HG03045 (cell line): Measurements from ENCODE around the gene GAK.

Experiments used
- ATAC-seq: cut with Tn5 transposase; IDR thresholded peaks from one replicate; pipeline ENCODE4 v1.9.1; 2021; ENCODE audit warnings: mild to moderate bottlenecking, moderate library complexity; ENCODE audit not compliant: unreplicated experiment

The GAK gene

GRCh38 chr4:964346-965025, 32.4 kb upstream of the GAK start:
- no peak for ATAC-seq

GRCh38 chr4:963276-964225, 31.4 kb upstream of the GAK start:
- ATAC-seq = no peak

GRCh38 chr4:962231-963208, 30.4 kb upstream of the GAK start:
- no peak for ATAC-seq

- no peak for ATAC-seq
These were observed 29.5 kb upstream of the GAK start for GRCh38 chr4:961351-962230.

- ATAC-seq = no peak
These were observed 28.7 kb upstream of the GAK start for GRCh38 chr4:960636-961350.

GRCh38 chr4:960140-960635, 28.1 kb upstream of the GAK start:
- no peak for ATAC-seq

GRCh38 chr4:959338-960139, 27.4 kb upstream of the GAK start:
- ATAC-seq = no peak

- ATAC-seq = no peak
These were observed 26.7 kb upstream of the GAK start for GRCh38 chr4:958696-959337.

GRCh38 chr4:958314-958665, 26.2 kb upstream of the GAK start:
- no peak for ATAC-seq

- no peak for ATAC-seq
These were observed 25.6 kb upstream of the GAK start for GRCh38 chr4:957581-958313.

GRCh38 chr4:957231-957580, 25.1 kb upstream of the GAK start:
- ATAC-seq = no peak

GRCh38 chr4:956531-957230, 24.6 kb upstream of the GAK start:
- no peak for ATAC-seq

- ATAC-seq = no peak
These were observed 23.8 kb upstream of the GAK start for GRCh38 chr4:955931-956381.

GRCh38 chr4:955161-955921, 23.2 kb upstream of the GAK start:
- ATAC-seq = no peak

GRCh38 chr4:954211-955020, 22.3 kb upstream of the GAK start:
- ATAC-seq = no peak
